ENCODE results near the gene FIBIN.
"Not testable (repeated sequence)": the region's sequence is repeated elsewhere in the genome, so short reads cannot be mapped to it uniquely, and the experiment has no call there.

Gene FIBIN

DNA sequence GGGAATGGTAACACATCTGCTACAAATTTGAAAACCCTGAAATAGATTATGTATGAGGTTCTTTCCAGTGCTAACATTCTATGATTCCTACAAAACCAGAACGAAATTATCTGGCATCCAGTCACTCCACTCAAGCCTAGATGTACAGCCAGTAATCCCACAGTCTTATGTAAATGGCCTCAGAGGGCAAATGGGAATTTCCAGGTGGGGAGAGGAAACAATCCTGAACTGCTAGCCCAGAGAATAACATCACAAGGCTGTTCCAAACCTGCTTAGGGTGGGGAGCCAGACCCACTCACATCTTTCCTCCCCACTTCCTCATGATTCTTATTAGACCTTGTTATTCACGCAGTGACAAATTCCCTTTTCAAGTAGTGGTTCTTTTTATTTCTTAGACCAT is 3.5 kb downstream of the FIBIN start:
- H3K4me3 ChIP-seq (ENCODE audit: low read depth, low read length), result no peak overlapping the region; the same call in 1 of the 2 replicates
- ChIA-PET POLR2A (no interaction called here), CTCF (no interaction called here)
- TF ChIP-seq, protein P1, sequence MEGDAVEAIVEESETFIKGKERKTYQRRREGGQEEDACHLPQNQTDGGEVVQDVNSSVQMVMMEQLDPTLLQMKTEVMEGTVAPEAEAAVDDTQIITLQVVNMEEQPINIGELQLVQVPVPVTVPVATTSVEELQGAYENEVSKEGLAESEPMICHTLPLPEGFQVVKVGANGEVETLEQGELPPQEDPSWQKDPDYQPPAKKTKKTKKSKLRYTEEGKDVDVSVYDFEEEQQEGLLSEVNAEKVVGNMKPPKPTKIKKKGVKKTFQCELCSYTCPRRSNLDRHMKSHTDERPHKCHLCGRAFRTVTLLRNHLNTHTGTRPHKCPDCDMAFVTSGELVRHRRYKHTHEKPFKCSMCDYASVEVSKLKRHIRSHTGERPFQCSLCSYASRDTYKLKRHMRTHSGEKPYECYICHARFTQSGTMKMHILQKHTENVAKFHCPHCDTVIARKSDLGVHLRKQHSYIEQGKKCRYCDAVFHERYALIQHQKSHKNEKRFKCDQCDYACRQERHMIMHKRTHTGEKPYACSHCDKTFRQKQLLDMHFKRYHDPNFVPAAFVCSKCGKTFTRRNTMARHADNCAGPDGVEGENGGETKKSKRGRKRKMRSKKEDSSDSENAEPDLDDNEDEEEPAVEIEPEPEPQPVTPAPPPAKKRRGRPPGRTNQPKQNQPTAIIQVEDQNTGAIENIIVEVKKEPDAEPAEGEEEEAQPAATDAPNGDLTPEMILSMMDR (IDR thresholded peaks at IDR 0.05; ENCODE audit: insufficient read depth, low read length, missing control alignments), result no peak
- no peak for DNase-seq (ENCODE audit: low read depth, low spot score)

DNA sequence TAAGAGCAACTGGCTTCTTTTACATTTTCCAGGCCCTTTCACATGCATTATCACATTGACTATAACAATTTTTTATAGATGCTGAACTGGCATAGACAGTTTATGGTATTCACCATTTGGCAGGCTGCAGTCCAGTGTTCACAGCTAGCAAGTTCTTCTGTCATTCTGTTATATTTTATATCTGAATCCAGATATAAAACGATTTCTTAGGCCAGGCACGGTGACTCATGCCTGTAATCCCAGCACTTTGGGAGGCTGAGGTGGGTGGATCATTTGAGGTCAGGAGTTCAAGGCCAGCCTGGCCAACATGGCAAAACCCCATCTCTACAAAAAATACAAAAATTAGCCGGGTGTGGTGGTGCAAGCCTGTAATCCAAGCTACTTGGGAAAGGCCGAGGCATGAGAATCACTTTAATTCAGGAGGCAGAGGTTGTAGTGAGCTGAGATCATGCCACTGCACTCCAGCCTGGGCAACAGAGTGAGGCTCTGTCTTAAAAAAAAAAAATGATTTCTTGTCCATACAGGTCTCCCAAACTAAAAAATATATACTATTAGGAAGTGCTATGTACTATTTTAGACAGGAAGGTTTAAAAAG is 7.3 kb downstream of the FIBIN start:
- H3K4me3 ChIP-seq (ENCODE audit: low read depth, low read length); POLR2A ChIA-PET; DNase-seq (ENCODE audit: low read depth, low spot score): not testable (repeated sequence)
- CTCF ChIA-PET, result interaction anchor here (1.1 kb wide), 1 partner anchor 157 kb away, joined by 3 read pairs; no protein-coding TSS in a partner anchor

DNA sequence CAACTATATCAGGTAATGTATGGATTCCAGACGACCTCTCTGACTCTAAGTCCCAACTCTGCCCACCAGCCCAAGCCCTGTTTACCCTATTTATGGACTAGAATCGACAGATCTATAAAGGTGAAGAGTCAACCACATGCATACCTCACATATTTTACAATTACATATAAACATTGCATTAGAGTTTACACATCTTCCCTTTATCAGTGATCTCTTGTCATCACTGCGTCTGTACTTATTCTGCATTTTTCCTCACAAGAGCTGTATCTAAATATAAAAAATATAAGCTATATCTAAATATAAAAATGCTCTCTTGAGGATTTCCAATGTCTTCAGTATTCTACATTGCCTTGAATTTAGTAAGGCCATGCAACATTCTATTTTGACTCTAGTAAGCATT is 8.5 kb downstream of the FIBIN start:
- TF ChIP-seq, protein P1 (IDR thresholded peaks at IDR 0.05; ENCODE audit: insufficient read depth, low read length, missing control alignments), result no peak
- ChIA-PET CTCF (interaction anchor here (0.6 to 1.4 kb wide), 5 partner anchors 8 to 244 kb away, joined by 3 to 4 read pairs (median 3); no protein-coding TSS in a partner anchor), POLR2A (no interaction called here)
- no peak for DNase-seq (ENCODE audit: low read depth, low spot score)
- H3K4me3 ChIP-seq (ENCODE audit: low read depth, low read length), result no peak overlapping the region

DNA sequence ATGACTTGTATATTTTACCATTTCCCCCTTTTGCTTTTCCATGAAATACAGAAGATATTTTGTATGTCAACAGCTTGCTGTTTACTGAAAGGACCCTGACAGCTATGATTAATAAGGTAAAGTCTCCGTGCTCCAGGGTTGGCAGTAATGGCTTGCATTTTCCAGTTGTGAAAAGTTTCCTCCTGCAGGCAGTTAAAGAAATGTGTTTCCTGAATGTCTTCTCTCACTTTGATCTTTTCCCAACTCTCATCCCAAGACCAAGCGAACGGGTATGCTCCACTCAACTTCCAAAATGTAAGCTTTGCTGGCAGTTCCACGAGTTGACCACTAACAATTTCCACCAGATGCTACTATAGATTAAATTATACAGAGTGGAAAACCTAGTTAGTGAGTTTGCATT is 8.9 kb downstream of the FIBIN start:
- no peak overlapping the region for H3K4me3 ChIP-seq (ENCODE audit: low read depth, low read length)
- CTCF ChIA-PET, result interaction anchor here (1.0 to 1.4 kb wide), 4 partner anchors 8 to 244 kb away, joined by 3 to 4 read pairs (median 4); no protein-coding TSS in a partner anchor
- no peak for DNase-seq (ENCODE audit: low read depth, low spot score)
- TF ChIP-seq, protein P1 (IDR thresholded peaks at IDR 0.05; ENCODE audit: insufficient read depth, low read length, missing control alignments), result no peak
- POLR2A ChIA-PET, result interaction anchor here (1.0 kb wide), 1 partner anchor 9 kb away, joined by 3 read pairs; the partner anchor contains the start of gene FIBIN

DNA sequence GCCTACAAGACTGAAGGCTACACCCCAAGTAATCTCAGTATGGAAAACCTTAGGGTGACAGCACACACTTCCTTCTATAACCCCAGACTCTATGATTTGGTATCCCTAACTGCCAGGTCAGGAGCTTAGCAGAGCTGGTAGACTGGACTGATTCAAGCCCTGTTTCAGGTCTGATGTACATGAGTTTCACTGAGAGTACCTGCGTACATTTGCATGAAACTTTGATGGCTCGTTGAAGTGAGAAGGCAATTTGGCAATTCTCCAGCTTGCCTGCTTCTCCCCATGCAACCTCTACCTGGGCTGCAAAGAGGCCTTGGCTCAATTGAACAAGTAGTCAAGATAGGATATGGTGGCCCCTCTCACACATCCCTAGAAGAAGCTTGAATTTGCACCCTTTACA is 10.2 kb downstream of the FIBIN start:
- H3K4me3 ChIP-seq (ENCODE audit: low read depth, low read length), result no peak overlapping the region
- ChIA-PET POLR2A (no interaction called here), CTCF (no interaction called here)
- DNase-seq (ENCODE audit: low read depth, low spot score), result no peak
- TF ChIP-seq, protein P1 (IDR thresholded peaks at IDR 0.05; ENCODE audit: insufficient read depth, low read length, missing control alignments), result no peak

DNA sequence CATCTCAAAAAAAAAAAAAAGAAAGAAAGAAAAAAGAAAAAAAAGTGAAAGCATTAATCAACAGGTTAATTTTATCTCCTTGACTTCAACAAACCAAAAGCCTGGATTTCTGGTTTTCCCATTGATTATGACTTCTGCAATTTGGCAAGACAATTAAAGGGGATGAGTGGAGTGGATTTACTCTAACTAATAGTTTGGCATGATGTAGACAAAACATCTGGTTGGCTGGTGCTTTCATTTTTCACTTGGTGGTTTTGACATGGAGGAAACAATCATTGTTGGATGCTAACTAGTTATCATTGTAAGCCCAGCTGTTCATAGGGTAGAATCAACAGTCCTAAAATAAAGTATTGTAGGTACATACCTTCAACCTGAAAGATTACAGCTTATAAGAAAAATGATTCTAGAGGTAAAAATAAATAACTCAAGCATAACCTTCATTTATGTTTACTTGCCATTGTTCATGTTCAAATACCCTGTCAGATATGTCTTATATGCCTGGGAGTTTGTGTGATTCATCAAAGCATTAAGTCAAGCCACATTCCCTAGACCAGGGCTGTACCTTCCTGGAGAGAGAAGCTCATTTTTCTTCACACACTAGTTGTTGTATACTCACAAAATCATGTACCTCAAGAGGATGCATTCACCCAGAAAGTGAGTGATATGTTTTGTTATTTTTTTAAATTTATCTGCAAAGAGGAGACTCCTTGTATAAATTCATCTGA is 15.1 kb downstream of the FIBIN start:
- TF ChIP-seq, protein P1 (IDR thresholded peaks at IDR 0.05; ENCODE audit: insufficient read depth, low read length, missing control alignments), result no peak
- POLR2A ChIA-PET, result no interaction called here
- no peak overlapping the region for H3K4me3 ChIP-seq (ENCODE audit: low read depth, low read length)
- no peak for DNase-seq (ENCODE audit: low read depth, low spot score)
- CTCF ChIA-PET, result no interaction called here

All from AG04449 (cell line).